ENCODE results near the gene ZNF654. TPM values are rescaled to one million over a fixed set of nuclear protein-coding genes. Genes with fewer than 3 reads are reported as not detected.

Gene ZNF654
- total and polyA plus RNA-seq, 2 experiments from 2014 or later = 6.3 to 16.2 TPM

- H3K27ac ChIP-seq = no peak overlapping the region
- H3K36me3 ChIP-seq (replicated peaks; ENCODE audit: insufficient read depth, low read depth) = no peaks in the 10 kb centered on the region
- H2AFZ ChIP-seq = no peak overlapping the region
Observed at GRCh38 chr3:88133711-88134263, 74.7 kb downstream of the ZNF654 start.

GRCh38 chr3:88137836-88138235, 78.8 kb downstream of the ZNF654 start:
- H3K27ac ChIP-seq = no peak overlapping the region
- H3K4me3 ChIP-seq = no peak overlapping the region
- H3K27me3 ChIP-seq = no peaks in the 10 kb centered on the region
- 78% methylated on average over 1 of the region's 1 CpG for WGBS (ENCODE audit: low lambda C conversion rate, missing lambda C conversion rate)
- H3K9me3 ChIP-seq (ENCODE audit: low read depth) = no peaks in the 10 kb centered on the region
- TF ChIP-seq EZH2 (IDR thresholded peaks at IDR 0.05; ENCODE audit: borderline replicate concordance) = no peak
- TF ChIP-seq, protein P1, sequence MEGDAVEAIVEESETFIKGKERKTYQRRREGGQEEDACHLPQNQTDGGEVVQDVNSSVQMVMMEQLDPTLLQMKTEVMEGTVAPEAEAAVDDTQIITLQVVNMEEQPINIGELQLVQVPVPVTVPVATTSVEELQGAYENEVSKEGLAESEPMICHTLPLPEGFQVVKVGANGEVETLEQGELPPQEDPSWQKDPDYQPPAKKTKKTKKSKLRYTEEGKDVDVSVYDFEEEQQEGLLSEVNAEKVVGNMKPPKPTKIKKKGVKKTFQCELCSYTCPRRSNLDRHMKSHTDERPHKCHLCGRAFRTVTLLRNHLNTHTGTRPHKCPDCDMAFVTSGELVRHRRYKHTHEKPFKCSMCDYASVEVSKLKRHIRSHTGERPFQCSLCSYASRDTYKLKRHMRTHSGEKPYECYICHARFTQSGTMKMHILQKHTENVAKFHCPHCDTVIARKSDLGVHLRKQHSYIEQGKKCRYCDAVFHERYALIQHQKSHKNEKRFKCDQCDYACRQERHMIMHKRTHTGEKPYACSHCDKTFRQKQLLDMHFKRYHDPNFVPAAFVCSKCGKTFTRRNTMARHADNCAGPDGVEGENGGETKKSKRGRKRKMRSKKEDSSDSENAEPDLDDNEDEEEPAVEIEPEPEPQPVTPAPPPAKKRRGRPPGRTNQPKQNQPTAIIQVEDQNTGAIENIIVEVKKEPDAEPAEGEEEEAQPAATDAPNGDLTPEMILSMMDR (IDR thresholded peaks at IDR 0.05; ENCODE audit: poor library complexity) = no peak
- no peak for TF ChIP-seq EZH2phosphoT487 (IDR thresholded peaks at IDR 0.05; ENCODE audit: low read depth, severe bottlenecking, unreplicated experiment)
- peaks cover 6% of the 10 kb centered on the region for H3K4me1 ChIP-seq (ENCODE audit: insufficient read depth)
- H3K79me2 ChIP-seq = no peaks in the 10 kb centered on the region
- H2AFZ ChIP-seq = no peak overlapping the region
- no peak for DNase-seq (ENCODE audit: low spot score)
- H3K36me3 ChIP-seq (replicated peaks; ENCODE audit: insufficient read depth, low read depth) = no peaks in the 10 kb centered on the region
- no peaks in the 10 kb centered on the region for H3K9me2 ChIP-seq (replicated peaks; ENCODE audit: insufficient read depth)
- no peak overlapping the region for H3K4me2 ChIP-seq
- H4K20me1 ChIP-seq (ENCODE audit: insufficient read depth, poor library complexity, severe bottlenecking) = no peaks in the 10 kb centered on the region

More at GRCh38 chr3:88133711-88134263, 74.7 kb downstream of the ZNF654 start:
- H4K20me1 ChIP-seq (ENCODE audit: insufficient read depth, poor library complexity, severe bottlenecking) = no peaks in the 10 kb centered on the region
- no peak overlapping the region for H3K4me3 ChIP-seq
- H3K4me1 ChIP-seq (ENCODE audit: insufficient read depth) = peaks cover 6% of the 10 kb centered on the region
- no peak for TF ChIP-seq EZH2 (IDR thresholded peaks at IDR 0.05; ENCODE audit: borderline replicate concordance)
- no peak for TF ChIP-seq EZH2phosphoT487 (IDR thresholded peaks at IDR 0.05; ENCODE audit: low read depth, severe bottlenecking, unreplicated experiment)
- TF ChIP-seq, protein P1 (IDR thresholded peaks at IDR 0.05; ENCODE audit: poor library complexity) = no peak
- DNase-seq (ENCODE audit: low spot score) = no peak
- no peaks in the 10 kb centered on the region for H3K27me3 ChIP-seq
- WGBS (ENCODE audit: low lambda C conversion rate, missing lambda C conversion rate) = 0% methylated on average over 1 of the region's 1 CpG
- H3K9me2 ChIP-seq (replicated peaks; ENCODE audit: insufficient read depth) = no peaks in the 10 kb centered on the region
- H3K4me2 ChIP-seq = no peak overlapping the region
- H3K9me3 ChIP-seq (ENCODE audit: low read depth) = no peaks in the 10 kb centered on the region
- H3K79me2 ChIP-seq = no peaks in the 10 kb centered on the region

DNA sequence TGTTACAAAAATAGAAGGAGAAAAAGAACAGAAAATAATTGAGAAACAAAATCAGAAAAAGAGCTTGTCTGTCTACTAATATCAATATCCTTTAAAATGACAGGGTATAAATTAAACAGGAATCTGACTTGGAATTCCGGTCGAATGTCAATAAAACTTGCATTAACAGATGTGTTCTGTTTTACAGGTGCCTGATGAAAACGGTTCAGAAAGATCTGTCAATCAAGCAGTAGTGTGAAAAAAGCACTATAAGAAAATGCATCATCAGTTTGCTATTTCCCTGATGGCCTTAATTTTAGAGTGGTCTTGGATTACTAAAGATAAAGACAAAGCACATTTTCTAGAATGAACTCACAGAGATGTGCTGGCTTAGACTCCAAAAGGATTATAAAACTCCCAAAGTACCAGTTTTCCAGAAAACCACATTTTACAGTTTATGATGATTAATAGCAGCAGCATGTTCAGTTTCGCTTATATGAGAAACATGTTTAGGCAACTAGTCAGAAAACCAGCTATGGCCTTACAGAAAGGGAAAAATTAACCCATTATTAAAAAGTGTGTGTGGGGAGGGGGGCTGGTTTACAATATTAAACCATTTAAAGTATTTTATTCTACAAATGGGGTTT, 82.5 kb downstream of the ZNF654 start:
- H3K36me3 ChIP-seq (replicated peaks; ENCODE audit: insufficient read depth, low read depth) = no peaks in the 10 kb centered on the region
- H2AFZ ChIP-seq = no peak overlapping the region
- DNase-seq (ENCODE audit: low spot score) = no peak
- no peak overlapping the region for H3K4me2 ChIP-seq
- TF ChIP-seq EZH2 (IDR thresholded peaks at IDR 0.05; ENCODE audit: borderline replicate concordance) = no peak
- no peak for TF ChIP-seq EZH2phosphoT487 (IDR thresholded peaks at IDR 0.05; ENCODE audit: low read depth, severe bottlenecking, unreplicated experiment)
- TF ChIP-seq, protein P1 (IDR thresholded peaks at IDR 0.05; ENCODE audit: poor library complexity) = no peak
- no peak overlapping the region for H3K4me3 ChIP-seq
- H3K27me3 ChIP-seq = no peaks in the 10 kb centered on the region
- H3K4me1 ChIP-seq (ENCODE audit: insufficient read depth) = no peaks in the 10 kb centered on the region
- no peak overlapping the region for H3K27ac ChIP-seq
- no peaks in the 10 kb centered on the region for H3K9me2 ChIP-seq (replicated peaks; ENCODE audit: insufficient read depth)
- H3K9me3 ChIP-seq (ENCODE audit: low read depth) = no peaks in the 10 kb centered on the region
- H3K79me2 ChIP-seq = no peaks in the 10 kb centered on the region
- WGBS (ENCODE audit: low lambda C conversion rate, missing lambda C conversion rate) = 53% methylated on average over 4 of the region's 4 CpGs
- no peaks in the 10 kb centered on the region for H4K20me1 ChIP-seq (ENCODE audit: insufficient read depth, poor library complexity, severe bottlenecking)
